ENCODE measurements around the gene KSR1. TPM values are rescaled to one million over a fixed set of nuclear protein-coding genes. Genes with fewer than 3 reads are reported as not detected.

Gene KSR1
- total RNA-seq, 6 experiments from 2014 or later: 5.9 to 12.9 (median 8.7) TPM

- H3K27ac ChIP-seq: no peak overlapping the region
- DNase-seq: peak in 1 of 3 donors; percentile 27
- H3K27me3 ChIP-seq: no peaks in the 10 kb centered on the region
- 86% methylated on average over 8 of the region's 14 CpGs for WGBS (ENCODE audit: insufficient coverage, low coverage, low lambda C conversion rate, missing lambda C conversion rate)
- ATAC-seq: no peak
- no peak overlapping the region for H3K4me3 ChIP-seq
- no peaks in the 10 kb centered on the region for H3K9me3 ChIP-seq
- no peaks in the 10 kb centered on the region for H3K36me3 ChIP-seq
- peaks cover 0 to 3% (median 0%) of the 10 kb centered on the region in 4 donors for H3K4me1 ChIP-seq
- intact Hi-C loops (cut with DNase I): no loop called here
- TF ChIP-seq POLR2A (IDR thresholded peaks at IDR 0.05) (no peak), CTCF (IDR thresholded peaks at IDR 0.05) (no peak)
Observed at GRCh38 chr17:27475981-27476895, 20.0 kb downstream of the KSR1 start.

- Histone ChIP-seq H3K27me3 (no peaks in the 10 kb centered on the region), H3K36me3 (no peaks in the 10 kb centered on the region), H3K27ac (no peak overlapping the region), H3K9me3 (no peaks in the 10 kb centered on the region), H3K4me3 (no peak overlapping the region), H3K4me1 (peaks cover 0 to 3% (median 0%) of the 10 kb centered on the region in 4 donors)
- 66% methylated on average over 9 of the region's 9 CpGs for WGBS (ENCODE audit: insufficient coverage, low coverage, low lambda C conversion rate, missing lambda C conversion rate)
- DNase-seq: no peak
- no peak for ATAC-seq
- TF ChIP-seq CTCF (IDR thresholded peaks at IDR 0.05) (no peak), POLR2A (IDR thresholded peaks at IDR 0.05) (no peak)
- intact Hi-C loops (cut with DNase I): no loop called here
Observed at GRCh38 chr17:27477050-27477888, 21.0 kb downstream of the KSR1 start.

GRCh38 chr17:27477971-27478684 is 21.9 kb downstream of the KSR1 start:
- H3K9me3 ChIP-seq: no peaks in the 10 kb centered on the region
- ATAC-seq: no peak
- H3K36me3 ChIP-seq: no peaks in the 10 kb centered on the region
- H3K27ac ChIP-seq: no peak overlapping the region
- TF ChIP-seq POLR2A (IDR thresholded peaks at IDR 0.05) (no peak), CTCF (IDR thresholded peaks at IDR 0.05) (no peak)
- H3K4me3 ChIP-seq: no peak overlapping the region
- no peaks in the 10 kb centered on the region for H3K27me3 ChIP-seq
- intact Hi-C loops (cut with DNase I): no loop called here
- peak in 1 of 3 donors; percentile 21 for DNase-seq
- WGBS (ENCODE audit: insufficient coverage, low coverage, low lambda C conversion rate, missing lambda C conversion rate): 86% methylated on average over 8 of the region's 9 CpGs
- H3K4me1 ChIP-seq: peaks cover 0 to 3% (median 0%) of the 10 kb centered on the region in 4 donors

GRCh38 chr17:27478901-27479538 is 22.8 kb downstream of the KSR1 start:
- TF ChIP-seq CTCF (IDR thresholded peaks at IDR 0.05) (no peak), POLR2A (IDR thresholded peaks at IDR 0.05) (no peak)
- ATAC-seq: no peak
- intact Hi-C loops (cut with DNase I): no loop called here
- no peak overlapping the region for H3K27ac ChIP-seq
- no peak overlapping the region for H3K4me3 ChIP-seq
- H3K36me3 ChIP-seq: no peaks in the 10 kb centered on the region
- H3K4me1 ChIP-seq: peaks cover 0 to 3% (median 0%) of the 10 kb centered on the region in 4 donors
- no peak for DNase-seq
- no peaks in the 10 kb centered on the region for H3K9me3 ChIP-seq
- H3K27me3 ChIP-seq: no peaks in the 10 kb centered on the region
- 92% methylated on average over 6 of the region's 10 CpGs for WGBS (ENCODE audit: insufficient coverage, low coverage, low lambda C conversion rate, missing lambda C conversion rate)
